Trophoblast cell (in vitro differentiated cells and primary cell): Measurements from ENCODE around the gene NF2.

Experiments
- DNase-seq, 2 donors: peaks; one replicate each; pipeline ENCODE4 v3.0.0-alpha.2; 2016
- H2AFZ ChIP-seq: 2 replicates; pipeline ENCODE4 v1.6.1; 2013; ENCODE audit warnings: low read length, moderate library complexity, mild to moderate bottlenecking; ENCODE audit not compliant: insufficient read depth, poor library complexity
- H2AK5ac ChIP-seq: 2 replicates; pipeline ENCODE4 v1.6.1; 2013; ENCODE audit warnings: mild to moderate bottlenecking, low read length
- H2BK120ac ChIP-seq: 2 replicates; pipeline ENCODE4 v1.6.1; 2013; ENCODE audit warnings: low read length, mild to moderate bottlenecking, moderate library complexity; ENCODE audit not compliant: insufficient read depth, poor library complexity
- H2BK12ac ChIP-seq: 2 replicates; pipeline ENCODE4 v1.6.1; 2013; ENCODE audit warnings: mild to moderate bottlenecking, low read length, moderate library complexity
- H2BK5ac ChIP-seq: 2 replicates; pipeline ENCODE4 v1.6.1; 2013; ENCODE audit warnings: low read length, low read depth, moderate library complexity, mild to moderate bottlenecking; ENCODE audit not compliant: poor library complexity
- H3K14ac ChIP-seq: 2 replicates; pipeline ENCODE4 v1.6.1; 2013; ENCODE audit warnings: mild to moderate bottlenecking, low read length
- H3K18ac ChIP-seq: 2 replicates; pipeline ENCODE4 v1.6.1; 2013; ENCODE audit warnings: mild to moderate bottlenecking, low read length
- H3K23ac ChIP-seq: 2 replicates; pipeline ENCODE4 v1.6.1; 2013; ENCODE audit warnings: low read length
- H3K27ac ChIP-seq: 2 replicates; pipeline ENCODE4 v1.5.1; 2013; ENCODE audit warnings: low read depth, mild to moderate bottlenecking, inconsistent platforms, low read length, moderate library complexity
- H3K27me3 ChIP-seq: 2 replicates; pipeline ENCODE4 v1.6.1; 2013; ENCODE audit warnings: inconsistent platforms, mild to moderate bottlenecking, low read length, moderate library complexity; ENCODE audit not compliant: insufficient read depth
- H3K36me3 ChIP-seq, 2 experiments: 1 replicate in 1 of 2; 2 replicates in 1 of 2; pipeline ENCODE4 v1.6.1; 2013; ENCODE audit warnings: low read length in 2 of 2, mild to moderate bottlenecking in 2 of 2, moderate library complexity in 1 of 2; ENCODE audit not compliant: insufficient read depth in 2 of 2, control insufficient read depth in 1 of 2
- H3K4ac ChIP-seq: 2 replicates; pipeline ENCODE4 v1.6.1; 2013; ENCODE audit warnings: low read depth, mild to moderate bottlenecking, low read length, moderate library complexity
- H3K4me1 ChIP-seq, 2 experiments: 1 replicate in 1 of 2; 2 replicates in 1 of 2; pipeline ENCODE4 v1.6.1; 2013; ENCODE audit warnings: low read length in 2 of 2, mild to moderate bottlenecking in 2 of 2, moderate library complexity in 1 of 2; ENCODE audit not compliant: insufficient read depth in 2 of 2, control insufficient read depth in 1 of 2
- H3K4me2 ChIP-seq: 2 replicates; pipeline ENCODE4 v1.6.1; 2013; ENCODE audit warnings: inconsistent platforms, mild to moderate bottlenecking, low read length, moderate library complexity
- H3K4me3 ChIP-seq: 2 replicates; pipeline ENCODE4 v1.5.1; 2013; ENCODE audit warnings: mild to moderate bottlenecking, low read depth, low read length, inconsistent platforms
- H3K79me1 ChIP-seq: one replicate; pipeline ENCODE4 v1.6.1; 2013; ENCODE audit warnings: low read length
- H3K79me2 ChIP-seq: 2 replicates; pipeline ENCODE4 v1.6.1; 2013; ENCODE audit warnings: low read length, mild to moderate bottlenecking; ENCODE audit not compliant: control insufficient read depth, insufficient read depth, poor library complexity
- H3K9ac ChIP-seq: 2 replicates; pipeline ENCODE4 v1.6.1; 2013; ENCODE audit warnings: mild to moderate bottlenecking, low read length
- H3K9me3 ChIP-seq: 2 replicates; pipeline ENCODE4 v1.6.1; 2013; ENCODE audit warnings: low read depth, mild to moderate bottlenecking, control low read depth, inconsistent platforms, low read length; ENCODE audit not compliant: insufficient read depth
- H4K12ac ChIP-seq: 2 replicates; pipeline ENCODE4 v1.6.1; 2013; ENCODE audit warnings: low read depth, mild to moderate bottlenecking, low read length, moderate library complexity
- H4K8ac ChIP-seq: 2 replicates; pipeline ENCODE4 v1.6.1; 2013; ENCODE audit warnings: low read depth, mild to moderate bottlenecking, low read length, moderate library complexity
- H4K91ac ChIP-seq: one replicate; pipeline ENCODE4 v1.6.1; 2013; ENCODE audit warnings: low read depth, mild to moderate bottlenecking, low read length, moderate library complexity
- WGBS: extraction: QIAGEN DNeasy Blood & Tissue Kit; methylation state at CpG from one replicate; pipeline ENCODE4 v1.1.7; 2013; ENCODE audit warnings: missing lambda C conversion rate; ENCODE audit not compliant: insufficient read length, insufficient coverage; ENCODE audit errors: extremely low coverage; 5-methylcytosine and 5-hydroxymethylcytosine counted together

Gene NF2

DNA sequence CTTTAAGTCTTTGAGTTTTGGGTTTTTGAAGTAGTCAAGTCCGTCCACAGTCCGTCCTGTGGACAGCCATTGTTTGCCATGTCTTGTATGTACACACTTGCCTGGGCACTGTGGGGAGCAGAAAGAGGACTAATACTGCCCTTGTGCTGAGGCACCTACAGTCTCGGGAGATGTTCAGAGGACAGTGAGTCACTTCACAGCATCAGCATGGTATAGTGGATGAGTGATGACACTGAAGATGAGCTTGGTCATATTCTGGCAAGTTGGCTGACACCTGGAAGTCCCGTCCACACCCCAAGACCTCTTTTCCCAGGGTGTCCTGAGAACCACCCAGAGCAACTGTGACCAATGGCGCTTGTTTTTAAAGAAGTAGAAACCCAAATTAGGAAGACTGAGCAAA, 29.2 kb downstream of the NF2 start:
- H4K8ac ChIP-seq, result no peak overlapping the region
- DNase-seq, result no peak
- no peak overlapping the region for H4K91ac ChIP-seq
- H3K23ac ChIP-seq, result no peak overlapping the region
- H2AK5ac ChIP-seq, result no peak overlapping the region
- no peaks in the 10 kb centered on the region for H3K4me1 ChIP-seq
- no peak overlapping the region for H3K14ac ChIP-seq
- H2AFZ ChIP-seq, result no peak overlapping the region
- no peaks in the 10 kb centered on the region for H3K36me3 ChIP-seq
- H3K27me3 ChIP-seq, result no peaks in the 10 kb centered on the region
- H3K4me2 ChIP-seq, result no peak overlapping the region
- no peak overlapping the region for H2BK5ac ChIP-seq
- H3K79me2 ChIP-seq, result no peaks in the 10 kb centered on the region
- H3K9me3 ChIP-seq, result no peaks in the 10 kb centered on the region
- no peak overlapping the region for H3K4me3 ChIP-seq
- H3K18ac ChIP-seq, result no peak overlapping the region
- H4K12ac ChIP-seq, result no peak overlapping the region
- H3K9ac ChIP-seq, result no peak overlapping the region
- H3K27ac ChIP-seq, result no peak overlapping the region
- H2BK120ac ChIP-seq, result no peak overlapping the region
- WGBS, result no CpG with 5 or more reads among the region's 5 CpGs
- H3K4ac ChIP-seq, result no peak overlapping the region
- H3K79me1 ChIP-seq, result no peaks in the 10 kb centered on the region
- no peak overlapping the region for H2BK12ac ChIP-seq

DNA sequence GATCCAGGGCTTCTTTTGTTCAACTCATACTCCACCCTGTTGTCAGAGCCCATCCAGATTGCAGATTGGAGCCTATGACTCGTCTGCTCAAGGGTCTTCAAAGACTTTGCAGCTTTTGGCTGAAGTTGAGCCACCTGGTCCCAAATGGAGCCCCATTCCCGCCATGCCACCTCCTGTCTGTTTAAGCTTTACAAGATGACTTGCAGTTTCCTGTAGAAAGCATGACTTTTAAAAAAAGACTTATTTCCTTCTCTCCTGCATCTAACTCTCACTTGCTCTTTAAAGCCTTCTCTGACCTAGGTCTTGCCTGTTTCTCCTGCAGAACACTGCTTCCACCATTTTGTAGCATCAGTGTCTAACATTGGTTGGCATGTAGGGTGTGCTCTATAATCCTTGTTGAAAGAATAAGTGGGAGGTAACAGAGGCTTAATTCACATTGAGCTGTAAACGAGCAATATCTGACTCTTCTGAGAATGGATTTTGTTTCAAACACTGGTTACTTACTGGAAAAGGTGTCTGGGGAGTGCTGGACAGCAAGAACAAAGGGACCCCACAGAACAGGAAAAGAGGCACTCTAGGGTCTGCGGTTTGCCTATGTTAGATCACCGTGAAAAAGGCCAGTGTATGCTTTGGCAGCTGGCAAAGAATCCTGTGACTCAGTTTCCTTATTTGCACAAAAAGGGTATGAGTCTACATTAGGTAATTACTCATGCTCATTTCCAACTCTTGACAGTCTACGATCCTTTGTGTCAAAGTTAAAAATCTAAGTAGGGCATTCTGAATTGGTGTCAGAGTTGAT, 30.3 kb downstream of the NF2 start:
- DNase-seq, result no peak
- Histone ChIP-seq H3K14ac (no peak overlapping the region), H3K9ac (no peak overlapping the region), H3K18ac (no peak overlapping the region), H3K4me2 (no peak overlapping the region), H3K79me1 (no peaks in the 10 kb centered on the region), H2AFZ (no peak overlapping the region), H3K9me3 (no peaks in the 10 kb centered on the region), H2BK120ac (no peak overlapping the region), H3K36me3 (no peaks in the 10 kb centered on the region), H3K79me2 (no peaks in the 10 kb centered on the region), H3K4ac (no peak overlapping the region), H3K4me1 (no peaks in the 10 kb centered on the region), H3K27ac (no peak overlapping the region), H2BK5ac (no peak overlapping the region), H3K27me3 (no peaks in the 10 kb centered on the region), H3K4me3 (no peak overlapping the region), H3K23ac (no peak overlapping the region), H2AK5ac (no peak overlapping the region), H4K91ac (no peak overlapping the region), H4K12ac (no peak overlapping the region), H2BK12ac (no peak overlapping the region), H4K8ac (no peak overlapping the region)
- WGBS, result no CpG with 5 or more reads among the region's 6 CpGs

DNA sequence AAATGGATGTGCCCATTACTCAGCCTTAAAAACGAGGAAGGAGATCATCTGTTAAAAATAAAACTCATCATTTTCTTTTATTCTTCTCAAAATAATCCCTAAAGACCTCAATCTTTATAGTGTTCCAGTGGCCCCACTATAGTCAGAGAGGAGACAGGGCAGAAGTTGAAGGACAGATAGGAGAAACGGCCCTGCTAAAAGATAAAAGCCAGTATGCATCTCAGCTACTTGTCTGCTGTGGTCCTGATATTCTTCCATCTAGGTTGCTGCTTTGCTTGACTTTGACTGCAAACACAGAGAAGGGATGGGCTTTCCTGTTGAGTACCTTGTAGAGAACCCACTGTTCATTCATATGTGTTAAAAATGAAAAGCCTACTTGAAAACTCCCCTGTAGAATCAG, 31.4 kb downstream of the NF2 start:
- no peak overlapping the region for H2AK5ac ChIP-seq
- no peak overlapping the region for H3K9ac ChIP-seq
- H3K14ac ChIP-seq, result no peak overlapping the region
- no peak overlapping the region for H3K18ac ChIP-seq
- no peak overlapping the region for H3K23ac ChIP-seq
- H2AFZ ChIP-seq, result no peak overlapping the region
- no peaks in the 10 kb centered on the region for H3K27me3 ChIP-seq
- no peak overlapping the region for H4K12ac ChIP-seq
- H2BK12ac ChIP-seq, result no peak overlapping the region
- H2BK120ac ChIP-seq, result no peak overlapping the region
- no peak overlapping the region for H3K4me3 ChIP-seq
- no peaks in the 10 kb centered on the region for H3K9me3 ChIP-seq
- WGBS, result no CpG with 5 or more reads among the region's 2 CpGs
- no peaks in the 10 kb centered on the region for H3K79me2 ChIP-seq
- no peaks in the 10 kb centered on the region for H3K4me1 ChIP-seq
- H3K36me3 ChIP-seq, result no peaks in the 10 kb centered on the region
- no peak overlapping the region for H3K4ac ChIP-seq
- H4K8ac ChIP-seq, result no peak overlapping the region
- H3K27ac ChIP-seq, result no peak overlapping the region
- no peaks in the 10 kb centered on the region for H3K79me1 ChIP-seq
- no peak overlapping the region for H3K4me2 ChIP-seq
- no peak overlapping the region for H2BK5ac ChIP-seq
- no peak for DNase-seq
- no peak overlapping the region for H4K91ac ChIP-seq

DNA sequence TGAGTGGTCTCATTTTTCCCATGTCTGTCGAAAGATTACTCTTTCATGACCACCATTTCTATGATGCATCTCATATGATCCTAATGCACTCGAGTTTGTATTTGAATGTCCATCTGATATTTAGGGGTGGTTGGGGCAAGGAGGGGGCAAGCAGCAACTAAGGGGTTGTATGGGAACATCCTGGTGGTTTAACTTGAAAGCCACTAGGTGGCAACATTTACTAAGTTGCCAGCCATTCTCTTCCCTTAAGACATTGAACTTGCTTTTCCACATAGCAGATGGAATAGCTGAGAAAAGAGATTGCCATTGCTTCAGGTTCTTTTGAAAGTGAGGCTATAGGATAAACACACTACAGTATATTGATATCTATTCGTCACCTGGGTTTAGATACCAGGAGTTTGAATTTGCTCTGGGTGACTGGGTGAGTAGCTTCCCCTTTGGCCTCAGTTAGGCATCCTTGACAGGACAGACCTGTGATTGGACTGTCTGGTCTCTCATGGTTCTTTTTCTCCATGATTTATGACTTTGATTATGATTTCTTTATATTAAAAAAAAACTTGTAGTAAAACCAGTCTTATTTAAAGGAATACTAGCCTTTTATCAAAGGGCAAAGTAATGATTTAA, 32.4 kb downstream of the NF2 start:
- Histone ChIP-seq H3K36me3 (no peaks in the 10 kb centered on the region), H3K79me1 (no peaks in the 10 kb centered on the region), H3K4me1 (no peaks in the 10 kb centered on the region), H4K91ac (no peak overlapping the region), H2AFZ (no peak overlapping the region), H3K4me3 (no peak overlapping the region), H3K9ac (no peak overlapping the region), H3K4me2 (no peak overlapping the region), H3K79me2 (no peaks in the 10 kb centered on the region), H3K4ac (no peak overlapping the region), H3K27ac (no peak overlapping the region), H2AK5ac (no peak overlapping the region), H3K9me3 (no peaks in the 10 kb centered on the region), H2BK12ac (no peak overlapping the region), H4K12ac (no peak overlapping the region), H3K14ac (no peak overlapping the region), H3K23ac (no peak overlapping the region), H4K8ac (no peak overlapping the region), H3K27me3 (no peaks in the 10 kb centered on the region), H3K18ac (no peak overlapping the region), H2BK5ac (no peak overlapping the region), H2BK120ac (no peak overlapping the region)
- WGBS, result no CpG with 5 or more reads among the region's 3 CpGs
- DNase-seq, result peak; percentile 33 to 82
